Activated CD4-positive, alpha-beta memory T cell treated with anti-CD3 and anti-CD28 coated beads for 36 hours (primary cell): Measurements from ENCODE around the gene IL1R2. TPM values are rescaled to one million over a fixed set of nuclear protein-coding genes. Genes with fewer than 3 reads are reported as not detected.
A peak's percentile ranks its signal among the peaks of the same experiment; 100 is the strongest.

Experiments
- CTCF ChIA-PET: fragments of 350-600 bp; sonication (Branson Sonifier 250); formaldehyde crosslinking; loops from one replicate; lab custom pipeline; 2021; ENCODE audit warnings: antibody characterized with exemption, inconsistent platforms; lab: Charles Lee
- POLR2A ChIA-PET: fragments of 350-600 bp; sonication (Branson Sonifier 250); formaldehyde crosslinking; loops from one replicate; lab custom pipeline; 2021; ENCODE audit warnings: antibody characterized with exemption; lab: Charles Lee
- DNase-seq: peaks from one replicate; pipeline ENCODE4 v3.0.0-alpha.2; 2020
- H3K27ac Mint-ChIP-seq: one replicate; pipeline ENCODE4 v1.8.0; 2021; ENCODE audit warnings: mixed read lengths
- H3K27me3 Mint-ChIP-seq: one replicate; pipeline ENCODE4 v1.8.0; 2021; ENCODE audit warnings: mixed read lengths
- H3K36me3 Mint-ChIP-seq: one replicate; pipeline ENCODE4 v1.8.0; 2021; ENCODE audit warnings: mixed read lengths
- H3K4me1 Mint-ChIP-seq: one replicate; pipeline ENCODE4 v1.8.0; 2021; ENCODE audit warnings: low read depth, mixed read lengths
- H3K4me3 Mint-ChIP-seq: one replicate; pipeline ENCODE4 v1.8.0; 2021; ENCODE audit warnings: mild to moderate bottlenecking, mixed read lengths
- H3K9me3 Mint-ChIP-seq: one replicate; pipeline ENCODE4 v1.8.0; 2021; ENCODE audit warnings: mixed read lengths
- intact Hi-C: fragments of 100-400 bp; cut with micrococcal nuclease; formaldehyde crosslinking; loops from one replicate; pipeline ENCODE4 v1.15.1; 2023
- total RNA-seq, 2 experiments: library from RNA; stranded (reverse); gene quantifications; one replicate each; pipeline ENCODE4 v1.2.3, GENCODE V29; 2021

IL1R2 gene
- total RNA-seq, 2 experiments from 2014 or later = 35.6 to 36.2 TPM

GRCh38 chr2:101988541-101988940, 3.2 kb upstream of the IL1R2 start:
- intact Hi-C loops = no loop called here
- Mint-ChIP-seq H3K27me3 (peaks cover 20% of the 10 kb centered on the region), H3K36me3 (no peaks in the 10 kb centered on the region), H3K9me3 (no peaks in the 10 kb centered on the region), H3K4me1 (no peaks in the 10 kb centered on the region), H3K27ac (no peak overlapping the region), H3K4me3 (no peak overlapping the region)
- CTCF ChIA-PET = no interaction called here
- POLR2A ChIA-PET = no interaction called here
- no peak for DNase-seq

GRCh38 chr2:101989740-101990460, 1.9 kb upstream of the IL1R2 start:
- intact Hi-C loops = no loop called here
- Mint-ChIP-seq H3K9me3 (no peaks in the 10 kb centered on the region), H3K27me3 (peaks cover 24% of the 10 kb centered on the region), H3K36me3 (no peaks in the 10 kb centered on the region), H3K27ac (no peak overlapping the region), H3K4me1 (no peaks in the 10 kb centered on the region), H3K4me3 (no peak overlapping the region)
- DNase-seq = no peak
- ChIA-PET POLR2A (interaction anchor here (0.6 kb wide), 1 partner anchor 110 kb away, joined by 4 read pairs; no protein-coding TSS in a partner anchor), CTCF (no interaction called here)

- no peaks in the 10 kb centered on the region for H3K36me3 Mint-ChIP-seq
- H3K4me3 Mint-ChIP-seq = no peak overlapping the region
These were observed 2.0 kb downstream of the IL1R2 start for GRCh38 chr2:101993772-101994171.

GRCh38 chr2:101995019-101995418, 3.3 kb downstream of the IL1R2 start:
- POLR2A ChIA-PET = no interaction called here
- Mint-ChIP-seq H3K27me3 (peaks cover 33% of the 10 kb centered on the region), H3K4me3 (no peak overlapping the region), H3K4me1 (peaks cover 22% of the 10 kb centered on the region), H3K27ac (no peak overlapping the region), H3K9me3 (no peaks in the 10 kb centered on the region), H3K36me3 (no peaks in the 10 kb centered on the region)
- intact Hi-C loops = no loop called here
- CTCF ChIA-PET = interaction anchor here (1.0 to 2.8 kb wide), 4 partner anchors 11 to 257 kb away, joined by 3 to 16 read pairs (median 6); no protein-coding TSS in a partner anchor
- no peak for DNase-seq

More at GRCh38 chr2:101993772-101994171, 2.0 kb downstream of the IL1R2 start:
- H3K27ac Mint-ChIP-seq = no peak overlapping the region
- H3K4me1 Mint-ChIP-seq = peaks cover 13% of the 10 kb centered on the region
- H3K27me3 Mint-ChIP-seq = peaks cover 33% of the 10 kb centered on the region
- ChIA-PET POLR2A (no interaction called here), CTCF (interaction anchor here (2.8 kb wide), 1 partner anchor 110 kb away, joined by 16 read pairs; no protein-coding TSS in a partner anchor)
- no peak for DNase-seq
- intact Hi-C loops = no loop called here
- no peaks in the 10 kb centered on the region for H3K9me3 Mint-ChIP-seq

GRCh38 chr2:101995804-101996203, 4.0 kb downstream of the IL1R2 start:
- Mint-ChIP-seq H3K27me3 (peaks cover 31% of the 10 kb centered on the region), H3K4me1 (peaks cover 30% of the 10 kb centered on the region), H3K36me3 (no peaks in the 10 kb centered on the region), H3K9me3 (no peaks in the 10 kb centered on the region), H3K4me3 (no peak overlapping the region), H3K27ac (no peak overlapping the region)
- DNase-seq = no peak
- intact Hi-C loops = no loop called here
- ChIA-PET CTCF (interaction anchor here (1.0 to 2.8 kb wide), 4 partner anchors 10 to 256 kb away, joined by 3 to 16 read pairs (median 6); no protein-coding TSS in a partner anchor), POLR2A (no interaction called here)

- ChIA-PET POLR2A (interaction anchor here (0.5 to 4.1 kb wide), 8 partner anchors 14 to 242 kb away, joined by 3 to 28 read pairs (median 6); no protein-coding TSS in a partner anchor), CTCF (interaction anchor here (0.6 to 4.4 kb wide), 12 partner anchors 15 to 304 kb away, joined by 3 to 46 read pairs (median 5); no protein-coding TSS in a partner anchor)
- no peaks in the 10 kb centered on the region for H3K36me3 Mint-ChIP-seq
- peak overlapping the region; percentile 93 for H3K27ac Mint-ChIP-seq
- H3K4me3 Mint-ChIP-seq = peak overlapping the region; percentile 66
- no peaks in the 10 kb centered on the region for H3K9me3 Mint-ChIP-seq
- no peak for DNase-seq
- intact Hi-C loops = loop anchor here (2.0 kb wide), 1 partner anchor 692 kb away; no protein-coding TSS in a partner anchor
- peaks cover 36% of the 10 kb centered on the region for H3K4me1 Mint-ChIP-seq
- peaks cover 14% of the 10 kb centered on the region for H3K27me3 Mint-ChIP-seq
These were observed 6.8 kb downstream of the IL1R2 start for GRCh38 chr2:101998556-101998895.

GRCh38 chr2:101998896-101999789, 7.4 kb downstream of the IL1R2 start:
- ChIA-PET CTCF (interaction anchor here (0.6 to 4.4 kb wide), 19 partner anchors 12 to 444 kb away, joined by 3 to 46 read pairs (median 5); no protein-coding TSS in a partner anchor), POLR2A (interaction anchor here (0.5 to 4.1 kb wide), 16 partner anchors 13 to 368 kb away, joined by 3 to 28 read pairs (median 5); no protein-coding TSS in a partner anchor)
- H3K36me3 Mint-ChIP-seq = no peaks in the 10 kb centered on the region
- peak overlapping the region; percentile 93 for H3K27ac Mint-ChIP-seq
- peaks cover 36% of the 10 kb centered on the region for H3K4me1 Mint-ChIP-seq
- no peaks in the 10 kb centered on the region for H3K9me3 Mint-ChIP-seq
- H3K27me3 Mint-ChIP-seq = peaks cover 14% of the 10 kb centered on the region
- intact Hi-C loops = loop anchor here (1.0 to 2.0 kb wide), 2 partner anchors 99 to 692 kb away; no protein-coding TSS in a partner anchor
- peak overlapping the region; percentile 66 for H3K4me3 Mint-ChIP-seq
- peak; percentile 71 for DNase-seq

GRCh38 chr2:102000012-102000411, 8.3 kb downstream of the IL1R2 start:
- POLR2A ChIA-PET = interaction anchor here (0.6 to 4.1 kb wide), 17 partner anchors 12 to 368 kb away, joined by 3 to 28 read pairs (median 5); no protein-coding TSS in a partner anchor
- H3K27me3 Mint-ChIP-seq = peaks cover 10% of the 10 kb centered on the region
- peaks cover 36% of the 10 kb centered on the region for H3K4me1 Mint-ChIP-seq
- DNase-seq = no peak
- H3K4me3 Mint-ChIP-seq = peak overlapping the region; percentile 67
- intact Hi-C loops = loop anchor here (2.0 kb wide), 3 partner anchors 169 to 437 kb away; no protein-coding TSS in a partner anchor
- H3K27ac Mint-ChIP-seq = no peak overlapping the region
- H3K36me3 Mint-ChIP-seq = no peaks in the 10 kb centered on the region
- CTCF ChIA-PET = interaction anchor here (0.6 to 4.4 kb wide), 15 partner anchors 13 to 1390 kb away, joined by 3 to 46 read pairs (median 6); no protein-coding TSS in a partner anchor
- H3K9me3 Mint-ChIP-seq = no peaks in the 10 kb centered on the region

GRCh38 chr2:102000813-102001766, 9.3 kb downstream of the IL1R2 start:
- peaks cover 8% of the 10 kb centered on the region for H3K27me3 Mint-ChIP-seq
- DNase-seq = peak; percentile 61
- ChIA-PET POLR2A (interaction anchor here (0.7 to 4.1 kb wide), 17 partner anchors 11 to 366 kb away, joined by 3 to 28 read pairs (median 3); partner anchors contain the start of gene IL1R1), CTCF (interaction anchor here (0.5 to 4.4 kb wide), 15 partner anchors 12 to 1392 kb away, joined by 3 to 46 read pairs (median 5); no protein-coding TSS in a partner anchor)
- no peak overlapping the region for H3K27ac Mint-ChIP-seq
- peaks cover 4% of the 10 kb centered on the region for H3K36me3 Mint-ChIP-seq
- intact Hi-C loops = loop anchor here (1.0 to 2.0 kb wide), 14 partner anchors 11 to 436 kb away; no protein-coding TSS in a partner anchor
- H3K4me1 Mint-ChIP-seq = peaks cover 36% of the 10 kb centered on the region
- H3K9me3 Mint-ChIP-seq = no peaks in the 10 kb centered on the region
- peak overlapping the region; percentile 67 for H3K4me3 Mint-ChIP-seq

- DNase-seq = peak; percentile 79
- intact Hi-C loops = loop anchor here (1.0 to 2.0 kb wide), 14 partner anchors 11 to 435 kb away; no protein-coding TSS in a partner anchor
- peaks cover 4% of the 10 kb centered on the region for H3K36me3 Mint-ChIP-seq
- H3K27ac Mint-ChIP-seq = no peak overlapping the region
- POLR2A ChIA-PET = interaction anchor here (0.6 to 4.1 kb wide), 12 partner anchors 11 to 366 kb away, joined by 3 to 28 read pairs (median 3); partner anchors contain the start of gene IL1R1
- H3K9me3 Mint-ChIP-seq = no peaks in the 10 kb centered on the region
- H3K4me3 Mint-ChIP-seq = peak overlapping the region; percentile 67
- CTCF ChIA-PET = interaction anchor here (0.7 to 4.4 kb wide), 8 partner anchors 9 to 660 kb away, joined by 3 to 46 read pairs (median 8); no protein-coding TSS in a partner anchor
- H3K4me1 Mint-ChIP-seq = peaks cover 36% of the 10 kb centered on the region
- H3K27me3 Mint-ChIP-seq = peaks cover 10% of the 10 kb centered on the region
These were observed 10.0 kb downstream of the IL1R2 start for GRCh38 chr2:102001767-102002142.
